Ovary (tissue), 3 donors: ENCODE results near the gene PGPEP1.

Source experiments
- POLR2A ChIP-seq: fragments of 450-650 bp; IDR thresholded peaks from one replicate; pipeline ENCODE4 v1.6.1; 2017; ENCODE audit warnings: antibody characterized with exemption, mild to moderate bottlenecking, moderate library complexity
- TF ChIP-seq, protein P1 (sequence below), 3 donors: fragments of 450-650 bp in 2 of 3; fragments of 200-600 bp in 1 of 3; IDR thresholded peaks; one replicate each; pipeline versions ENCODE4 v1.5.1 to v1.8.0; 2016 to 2022; ENCODE audit warnings: antibody characterized with exemption in 3 of 3, mild to moderate bottlenecking in 1 of 3
- donor health status: DM: no; HTN: no; CAD: no.

DNA sequence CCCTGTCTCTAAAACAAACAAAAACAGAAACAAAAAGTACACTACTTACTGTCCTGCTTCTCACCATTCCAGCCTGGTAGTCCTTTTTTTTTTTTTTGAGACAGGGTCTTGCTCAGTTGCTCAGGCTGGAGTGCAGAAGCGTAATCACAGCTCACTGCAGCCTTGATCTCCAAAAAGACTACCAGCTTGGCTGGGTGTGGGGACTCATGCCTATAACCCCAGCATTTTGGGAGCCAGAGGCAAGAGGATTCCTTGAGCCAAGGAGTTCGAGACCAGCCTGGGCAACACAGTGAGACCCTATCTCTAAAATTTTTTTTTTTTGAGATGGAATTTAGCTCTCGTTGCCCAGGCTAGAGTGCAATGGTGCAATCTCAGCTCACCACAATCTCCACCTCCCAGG, 40.4 kb downstream of the PGPEP1 start:
- TF ChIP-seq POLR2A = no peak
- TF ChIP-seq, protein P1, sequence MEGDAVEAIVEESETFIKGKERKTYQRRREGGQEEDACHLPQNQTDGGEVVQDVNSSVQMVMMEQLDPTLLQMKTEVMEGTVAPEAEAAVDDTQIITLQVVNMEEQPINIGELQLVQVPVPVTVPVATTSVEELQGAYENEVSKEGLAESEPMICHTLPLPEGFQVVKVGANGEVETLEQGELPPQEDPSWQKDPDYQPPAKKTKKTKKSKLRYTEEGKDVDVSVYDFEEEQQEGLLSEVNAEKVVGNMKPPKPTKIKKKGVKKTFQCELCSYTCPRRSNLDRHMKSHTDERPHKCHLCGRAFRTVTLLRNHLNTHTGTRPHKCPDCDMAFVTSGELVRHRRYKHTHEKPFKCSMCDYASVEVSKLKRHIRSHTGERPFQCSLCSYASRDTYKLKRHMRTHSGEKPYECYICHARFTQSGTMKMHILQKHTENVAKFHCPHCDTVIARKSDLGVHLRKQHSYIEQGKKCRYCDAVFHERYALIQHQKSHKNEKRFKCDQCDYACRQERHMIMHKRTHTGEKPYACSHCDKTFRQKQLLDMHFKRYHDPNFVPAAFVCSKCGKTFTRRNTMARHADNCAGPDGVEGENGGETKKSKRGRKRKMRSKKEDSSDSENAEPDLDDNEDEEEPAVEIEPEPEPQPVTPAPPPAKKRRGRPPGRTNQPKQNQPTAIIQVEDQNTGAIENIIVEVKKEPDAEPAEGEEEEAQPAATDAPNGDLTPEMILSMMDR (IDR thresholded peaks at IDR 0.05) = no peak
